Type B pancreatic cell (in vitro differentiated cells): ENCODE measurements around the gene TMCO6. TPM values are rescaled to one million over a fixed set of nuclear protein-coding genes. Genes with fewer than 3 reads are reported as not detected.
"Not testable (repeated sequence)": the region's sequence is repeated elsewhere in the genome, so short reads cannot be mapped to it uniquely, and the experiment has no call there.

ENCODE experiments used
- DNase-seq: peaks from one replicate; pipeline ENCODE4 v3.0.0; 2021; ENCODE audit warnings: mixed read lengths; ENCODE audit not compliant: unreplicated experiment; ENCODE audit errors: extremely low spot score
- H3K27ac Mint-ChIP-seq: 2 replicates; pipeline ENCODE4 v1.8.0; 2021; ENCODE audit warnings: mild to moderate bottlenecking, mixed read lengths
- H3K27me3 Mint-ChIP-seq: 2 replicates; pipeline ENCODE4 v1.8.0; 2021; ENCODE audit warnings: mixed read lengths
- H3K36me3 Mint-ChIP-seq: 2 replicates; pipeline ENCODE4 v1.8.0; 2021; ENCODE audit warnings: mixed read lengths
- H3K4me1 Mint-ChIP-seq: one replicate; pipeline ENCODE4 v1.8.0; 2021; ENCODE audit warnings: mixed read lengths; ENCODE audit not compliant: unreplicated experiment
- H3K4me3 Mint-ChIP-seq: 2 replicates; pipeline ENCODE4 v1.8.0; 2021; ENCODE audit warnings: mild to moderate bottlenecking, mixed read lengths
- H3K9me3 Mint-ChIP-seq: 2 replicates; pipeline ENCODE4 v1.8.0; 2021; ENCODE audit warnings: mixed read lengths
- CTCF ChIP-seq: fragments of 200-600 bp; sonication (generic); conservative IDR thresholded peaks from 2 replicates; pipeline ENCODE4 v1.5.0; 2021; ENCODE audit warnings: antibody characterized with exemption, mild to moderate bottlenecking
- total RNA-seq: library from RNA; stranded (reverse); gene quantifications from 2 replicates; pipeline ENCODE4 v1.2.1, GENCODE V29; 2021; ENCODE audit warnings: low replicate concordance

TMCO6 gene
- total RNA-seq, 1 donor from 2014 or later, result 29.4 TPM

GRCh38 chr5:140647042-140647419, 7.8 kb downstream of the TMCO6 start:
- Mint-ChIP-seq H3K4me3 (peak overlapping the region; percentile 99), H3K27ac (peak overlapping the region; percentile 96), H3K4me1 (peaks cover 16% of the 10 kb centered on the region), H3K9me3 (no peaks in the 10 kb centered on the region), H3K27me3 (no peaks in the 10 kb centered on the region), H3K36me3 (peaks cover 20% of the 10 kb centered on the region)
- DNase-seq, result no peak
- TF ChIP-seq CTCF, result no peak

- Mint-ChIP-seq H3K4me1 (peaks cover 3% of the 10 kb centered on the region), H3K27me3 (no peaks in the 10 kb centered on the region), H3K27ac (no peak overlapping the region), H3K36me3 (peaks cover 49% of the 10 kb centered on the region), H3K9me3 (no peaks in the 10 kb centered on the region), H3K4me3 (no peak overlapping the region)
- DNase-seq, result no peak
- no peak for TF ChIP-seq CTCF
Measured at GRCh38 chr5:140658870-140659269, 19.6 kb downstream of the TMCO6 start.

- peaks cover 40% of the 10 kb centered on the region for H3K36me3 Mint-ChIP-seq
- H3K27me3 Mint-ChIP-seq, H3K27ac Mint-ChIP-seq, H3K4me1 Mint-ChIP-seq, H3K9me3 Mint-ChIP-seq, DNase-seq, H3K4me3 Mint-ChIP-seq: not testable (repeated sequence)
Measured at GRCh38 chr5:140660371-140660770, 21.1 kb downstream of the TMCO6 start.

- peak overlapping the region; percentile 100 for H3K27ac Mint-ChIP-seq
- no peak for DNase-seq
- H3K4me3 Mint-ChIP-seq, result peak overlapping the region; percentile 99
- H3K4me1 Mint-ChIP-seq, result peaks cover 22% of the 10 kb centered on the region
- no peaks in the 10 kb centered on the region for H3K9me3 Mint-ChIP-seq
- TF ChIP-seq CTCF, result no peak
- H3K36me3 Mint-ChIP-seq, result peaks cover 41% of the 10 kb centered on the region
- H3K27me3 Mint-ChIP-seq, result no peaks in the 10 kb centered on the region
Measured at GRCh38 chr5:140664030-140664358, 24.7 kb downstream of the TMCO6 start.

- TF ChIP-seq CTCF, result no peak
- Mint-ChIP-seq H3K4me3 (peak within 1 kb of the TSS; percentile 99), H3K36me3 (peaks cover 38% of the 10 kb centered on the region), H3K4me1 (peaks cover 22% of the 10 kb centered on the region), H3K9me3 (no peaks in the 10 kb centered on the region), H3K27ac (peak within 1 kb of the TSS; percentile 100), H3K27me3 (no peaks in the 10 kb centered on the region)
- DNase-seq, result peak; percentile 96
Measured at GRCh38 chr5:140664359-140665119, 25.3 kb downstream of the TMCO6 start, which contains the start of gene WDR55. WDR55 (plus strand) TSS chr5:140664904; CDS start chr5:140664913, 9 bp downstream.

GRCh38 chr5:140671035-140671434, 31.8 kb downstream of the TMCO6 start:
- DNase-seq, H3K4me3 Mint-ChIP-seq, H3K27ac Mint-ChIP-seq, H3K27me3 Mint-ChIP-seq, H3K9me3 Mint-ChIP-seq: not testable (repeated sequence)
- Mint-ChIP-seq H3K36me3 (peaks cover 23% of the 10 kb centered on the region), H3K4me1 (peaks cover 12% of the 10 kb centered on the region)
